Measurements from ENCODE around the gene FOCAD.

DNA sequence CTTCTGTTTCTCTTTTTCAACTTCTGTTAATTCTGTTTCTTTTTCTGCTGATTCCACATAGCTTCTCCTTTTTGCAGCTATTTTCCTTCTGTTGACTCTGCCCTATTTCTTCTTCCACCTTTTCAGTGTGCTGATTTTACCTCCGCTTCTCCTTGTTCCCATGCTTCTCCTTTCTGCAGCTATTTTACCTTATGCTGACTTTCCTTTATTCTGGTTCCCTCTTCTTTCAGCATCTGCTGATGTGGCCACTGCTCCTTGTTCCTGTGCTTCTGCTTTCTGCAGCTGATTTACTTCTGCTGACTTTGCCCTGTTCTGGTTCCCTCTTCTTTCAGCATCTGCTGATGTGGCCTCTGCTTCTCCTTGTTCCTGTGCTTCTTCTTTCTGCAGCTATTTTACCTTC, 288.6 kb downstream of the FOCAD start:
- TF ChIP-seq, protein P1, sequence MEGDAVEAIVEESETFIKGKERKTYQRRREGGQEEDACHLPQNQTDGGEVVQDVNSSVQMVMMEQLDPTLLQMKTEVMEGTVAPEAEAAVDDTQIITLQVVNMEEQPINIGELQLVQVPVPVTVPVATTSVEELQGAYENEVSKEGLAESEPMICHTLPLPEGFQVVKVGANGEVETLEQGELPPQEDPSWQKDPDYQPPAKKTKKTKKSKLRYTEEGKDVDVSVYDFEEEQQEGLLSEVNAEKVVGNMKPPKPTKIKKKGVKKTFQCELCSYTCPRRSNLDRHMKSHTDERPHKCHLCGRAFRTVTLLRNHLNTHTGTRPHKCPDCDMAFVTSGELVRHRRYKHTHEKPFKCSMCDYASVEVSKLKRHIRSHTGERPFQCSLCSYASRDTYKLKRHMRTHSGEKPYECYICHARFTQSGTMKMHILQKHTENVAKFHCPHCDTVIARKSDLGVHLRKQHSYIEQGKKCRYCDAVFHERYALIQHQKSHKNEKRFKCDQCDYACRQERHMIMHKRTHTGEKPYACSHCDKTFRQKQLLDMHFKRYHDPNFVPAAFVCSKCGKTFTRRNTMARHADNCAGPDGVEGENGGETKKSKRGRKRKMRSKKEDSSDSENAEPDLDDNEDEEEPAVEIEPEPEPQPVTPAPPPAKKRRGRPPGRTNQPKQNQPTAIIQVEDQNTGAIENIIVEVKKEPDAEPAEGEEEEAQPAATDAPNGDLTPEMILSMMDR (IDR thresholded peaks at IDR 0.05; ENCODE audit: low read length), result no peak
- TF ChIP-seq EZH2 (IDR thresholded peaks at IDR 0.05; ENCODE audit: borderline replicate concordance, low read length), result no peak
